Measurements from ENCODE around the gene LRRIQ3. TPM values are rescaled to one million over a fixed set of nuclear protein-coding genes. Genes with fewer than 3 reads are reported as not detected.

The LRRIQ3 gene
- total and polyA plus RNA-seq, 11 donors: 0.07 to 1.5 (median 0.38) TPM

GRCh38 chr1:74038042-74038441, 159.9 kb downstream of the LRRIQ3 start:
- TF ChIP-seq CTCF (IDR thresholded peaks at IDR 0.05): no peak
- Histone ChIP-seq H3K4me3 (no peak overlapping the region), H3K27ac (no peak overlapping the region), H3K27me3 (no peaks in the 10 kb centered on the region), H3K36me3 (no peaks in the 10 kb centered on the region), H3K4me1 (no peaks in the 10 kb centered on the region), H3K9me3 (peaks cover 0 to 29% (median 10%) of the 10 kb centered on the region in 12 donors)
- DNase-seq: no peak
- intact Hi-C loops (cut with DNase I): no loop called here
- WGBS, 4 donors: 67 to 86% (median 73%) methylated on average over 2 to 3 of the region's 3 CpGs
- no peak for ATAC-seq

- ATAC-seq (no peak), DNase-seq (no peak)
- intact Hi-C loops (cut with DNase I): no loop called here
- no peak for TF ChIP-seq CTCF (IDR thresholded peaks at IDR 0.05)
- TF ChIP-seq POLR2A (IDR thresholded peaks at IDR 0.05): no peak
- H3K4me1 ChIP-seq: no peaks in the 10 kb centered on the region
- H3K4me3 ChIP-seq: no peak overlapping the region
- WGBS, 4 donors: 3 to 36% (median 31%) methylated on average over 1 of the region's 1 CpG
- H3K27ac ChIP-seq: no peak overlapping the region
- peaks cover 0 to 12% (median 0%) of the 10 kb centered on the region in 9 donors for H3K27me3 ChIP-seq
- H3K36me3 ChIP-seq: no peaks in the 10 kb centered on the region
- H3K9me3 ChIP-seq: no peaks in the 10 kb centered on the region
Observed at GRCh38 chr1:74012583-74012982, 185.4 kb downstream of the LRRIQ3 start.

- no peaks in the 10 kb centered on the region for H3K9me3 ChIP-seq
- no peaks in the 10 kb centered on the region for H3K36me3 ChIP-seq
- intact Hi-C loops (cut with DNase I): no loop called here
- no peaks in the 10 kb centered on the region for H3K4me1 ChIP-seq
- no peak overlapping the region for H3K27ac ChIP-seq
- TF ChIP-seq CTCF (IDR thresholded peaks at IDR 0.05) (no peak), POLR2A (IDR thresholded peaks at IDR 0.05) (no peak)
- peaks cover 0 to 12% (median under 1%) of the 10 kb centered on the region in 9 donors for H3K27me3 ChIP-seq
- no peak for DNase-seq
- no peak overlapping the region for H3K4me3 ChIP-seq
- ATAC-seq: no peak
Observed at GRCh38 chr1:74011736-74012135, 186.2 kb downstream of the LRRIQ3 start.

GRCh38 chr1:74010206-74010605, 187.8 kb downstream of the LRRIQ3 start:
- H3K9me3 ChIP-seq: no peaks in the 10 kb centered on the region
- H3K4me3 ChIP-seq: no peak overlapping the region
- 76 to 83% (median 80%) methylated on average over 7 of the region's 7 CpGs for WGBS, 4 donors
- H3K4me1 ChIP-seq: no peaks in the 10 kb centered on the region
- DNase-seq (no peak), ATAC-seq (no peak)
- no peaks in the 10 kb centered on the region for H3K36me3 ChIP-seq
- peaks cover 0 to 16% (median 3%) of the 10 kb centered on the region in 9 donors for H3K27me3 ChIP-seq
- no peak for TF ChIP-seq POLR2A (IDR thresholded peaks at IDR 0.05)
- no peak for TF ChIP-seq CTCF (IDR thresholded peaks at IDR 0.05)
- no peak overlapping the region for H3K27ac ChIP-seq
- intact Hi-C loops (cut with DNase I): no loop called here
